Type B pancreatic cell (in vitro differentiated cells): Measurements from ENCODE around the gene TNK2. TPM values are rescaled to one million over a fixed set of nuclear protein-coding genes. Genes with fewer than 3 reads are reported as not detected.

Experiments
- DNase-seq: peaks from one replicate; pipeline ENCODE4 v3.0.0; 2021; ENCODE audit warnings: mixed read lengths; ENCODE audit not compliant: unreplicated experiment; ENCODE audit errors: extremely low spot score
- H3K27ac Mint-ChIP-seq: 2 replicates; pipeline ENCODE4 v1.8.0; 2021; ENCODE audit warnings: mild to moderate bottlenecking, mixed read lengths
- H3K27me3 Mint-ChIP-seq: 2 replicates; pipeline ENCODE4 v1.8.0; 2021; ENCODE audit warnings: mixed read lengths
- H3K36me3 Mint-ChIP-seq: 2 replicates; pipeline ENCODE4 v1.8.0; 2021; ENCODE audit warnings: mixed read lengths
- H3K4me1 Mint-ChIP-seq: one replicate; pipeline ENCODE4 v1.8.0; 2021; ENCODE audit warnings: mixed read lengths; ENCODE audit not compliant: unreplicated experiment
- H3K4me3 Mint-ChIP-seq: 2 replicates; pipeline ENCODE4 v1.8.0; 2021; ENCODE audit warnings: mild to moderate bottlenecking, mixed read lengths
- H3K9me3 Mint-ChIP-seq: 2 replicates; pipeline ENCODE4 v1.8.0; 2021; ENCODE audit warnings: mixed read lengths
- total RNA-seq: library from RNA; stranded (reverse); gene quantifications from 2 replicates; pipeline ENCODE4 v1.2.1, GENCODE V29; 2021; ENCODE audit warnings: low replicate concordance
- TF ChIP-seq, protein P1 (sequence below): fragments of 200-600 bp; sonication (generic); conservative IDR thresholded peaks from 2 replicates; pipeline ENCODE4 v1.5.0; 2021; ENCODE audit warnings: antibody characterized with exemption, mild to moderate bottlenecking

The TNK2 gene
- total RNA-seq, 1 donor from 2014 or later: 42.5 TPM

DNA sequence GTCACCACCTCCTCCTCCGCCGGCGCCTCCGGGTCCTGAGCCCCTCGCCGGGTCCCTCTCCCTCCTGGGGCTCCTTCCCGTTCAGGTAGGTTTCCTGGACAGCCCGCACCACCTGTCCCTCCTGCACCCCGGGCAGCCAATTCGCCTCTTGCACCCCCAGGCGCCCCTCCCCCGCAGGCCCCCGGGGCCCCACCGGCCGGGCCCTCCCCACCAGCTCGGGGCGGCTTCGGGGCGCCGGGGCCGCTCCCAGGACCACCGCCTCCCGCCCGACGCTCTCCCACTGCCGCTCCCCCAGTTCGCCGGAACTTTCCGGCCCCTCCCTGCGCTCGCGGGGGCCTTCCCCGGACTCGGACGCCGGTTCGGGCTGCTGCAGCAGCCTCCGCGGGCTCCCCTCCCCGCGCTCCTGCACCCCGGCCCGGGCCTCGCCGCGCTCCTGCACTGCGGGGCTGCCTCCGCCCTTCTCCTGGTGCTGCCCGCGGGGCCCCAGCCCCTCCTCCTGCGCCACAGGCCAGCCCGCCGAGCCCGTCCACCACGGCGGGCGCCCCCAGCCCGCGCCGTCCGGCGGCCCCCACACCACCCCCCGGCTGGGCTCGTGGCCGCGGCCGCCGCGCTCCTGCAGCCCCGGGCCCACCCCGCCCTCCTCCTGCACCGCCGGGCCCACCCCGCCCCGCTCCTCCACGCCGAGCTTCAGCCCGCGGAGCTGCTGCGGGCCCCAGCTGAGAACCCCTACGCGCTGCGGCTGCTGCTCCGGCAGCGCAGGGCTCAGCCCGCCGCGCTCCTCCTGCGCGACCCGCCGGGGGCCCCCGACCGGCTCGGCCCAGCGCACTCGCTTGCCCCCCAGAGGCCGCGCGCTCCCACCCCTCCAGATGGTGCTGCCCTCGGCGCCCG lies 587 bp upstream of the TNK2 start:
- Mint-ChIP-seq H3K4me1 (peaks cover 23% of the 10 kb centered on the region), H3K36me3 (peaks cover 3% of the 10 kb centered on the region), H3K27me3 (peaks cover 24% of the 10 kb centered on the region), H3K27ac (no peak overlapping the region), H3K9me3 (no peaks in the 10 kb centered on the region), H3K4me3 (peak overlapping the region; percentile 89)
- DNase-seq: no peak
- TF ChIP-seq, protein P1, sequence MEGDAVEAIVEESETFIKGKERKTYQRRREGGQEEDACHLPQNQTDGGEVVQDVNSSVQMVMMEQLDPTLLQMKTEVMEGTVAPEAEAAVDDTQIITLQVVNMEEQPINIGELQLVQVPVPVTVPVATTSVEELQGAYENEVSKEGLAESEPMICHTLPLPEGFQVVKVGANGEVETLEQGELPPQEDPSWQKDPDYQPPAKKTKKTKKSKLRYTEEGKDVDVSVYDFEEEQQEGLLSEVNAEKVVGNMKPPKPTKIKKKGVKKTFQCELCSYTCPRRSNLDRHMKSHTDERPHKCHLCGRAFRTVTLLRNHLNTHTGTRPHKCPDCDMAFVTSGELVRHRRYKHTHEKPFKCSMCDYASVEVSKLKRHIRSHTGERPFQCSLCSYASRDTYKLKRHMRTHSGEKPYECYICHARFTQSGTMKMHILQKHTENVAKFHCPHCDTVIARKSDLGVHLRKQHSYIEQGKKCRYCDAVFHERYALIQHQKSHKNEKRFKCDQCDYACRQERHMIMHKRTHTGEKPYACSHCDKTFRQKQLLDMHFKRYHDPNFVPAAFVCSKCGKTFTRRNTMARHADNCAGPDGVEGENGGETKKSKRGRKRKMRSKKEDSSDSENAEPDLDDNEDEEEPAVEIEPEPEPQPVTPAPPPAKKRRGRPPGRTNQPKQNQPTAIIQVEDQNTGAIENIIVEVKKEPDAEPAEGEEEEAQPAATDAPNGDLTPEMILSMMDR: no peak

DNA sequence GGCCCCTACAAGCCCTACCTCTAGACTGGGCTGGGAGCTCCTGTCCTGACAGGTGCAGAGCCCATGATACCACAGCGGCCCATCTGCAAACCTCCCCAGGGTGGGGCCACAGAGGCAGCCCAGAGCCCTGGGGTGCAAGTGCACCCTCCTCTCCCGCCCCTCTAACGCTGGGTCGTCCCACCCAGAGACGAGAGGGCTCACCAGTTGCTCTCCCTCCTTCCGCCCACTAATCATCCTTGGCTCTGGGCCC lies 742 bp downstream of the TNK2 start:
- no peak for DNase-seq
- Mint-ChIP-seq H3K9me3 (no peaks in the 10 kb centered on the region), H3K36me3 (peaks cover 3% of the 10 kb centered on the region), H3K27ac (peak overlapping the region; percentile 83), H3K4me3 (peak overlapping the region; percentile 89), H3K27me3 (peaks cover 24% of the 10 kb centered on the region), H3K4me1 (peaks cover 23% of the 10 kb centered on the region)
- TF ChIP-seq, protein P1: no peak

DNA sequence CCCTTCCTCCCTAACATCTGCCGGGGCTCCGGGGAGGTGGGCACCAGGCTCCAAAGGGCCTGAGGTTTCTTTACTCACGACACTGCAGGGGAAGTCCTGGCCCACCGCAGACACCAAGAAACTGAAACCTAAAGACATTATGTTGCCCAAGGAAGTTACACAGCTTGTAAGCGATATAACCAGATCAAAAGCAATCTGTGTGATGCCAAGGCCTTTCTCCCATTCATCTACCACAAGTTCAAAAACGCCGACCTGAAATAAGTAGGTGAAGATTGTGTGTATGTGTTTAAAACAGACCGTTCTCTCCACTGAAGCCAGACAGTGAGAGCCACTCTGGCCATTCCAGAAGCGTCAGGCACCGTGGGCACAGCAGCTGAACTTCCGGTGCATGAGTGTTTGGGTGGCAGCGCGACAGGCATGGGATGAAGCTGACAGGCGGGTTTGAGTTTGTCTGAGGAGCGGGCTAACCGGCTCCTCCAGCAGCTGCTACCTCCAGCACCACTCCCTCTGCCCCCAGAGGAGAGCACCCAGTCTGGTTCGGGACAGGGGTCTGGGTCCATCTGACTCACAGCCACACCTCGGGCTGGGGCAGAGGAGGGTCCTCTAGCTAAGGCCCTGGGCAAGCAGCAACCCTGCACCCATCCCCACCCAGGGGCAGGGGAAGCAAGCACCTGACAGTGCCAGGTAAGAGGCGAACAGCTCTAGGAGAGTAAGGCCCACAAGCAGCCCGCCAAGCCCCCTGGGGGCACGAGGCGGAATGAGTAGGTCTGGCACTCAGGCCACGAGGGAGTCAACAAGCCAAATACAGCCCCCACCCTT lies 1.3 kb downstream of the TNK2 start:
- TF ChIP-seq, protein P1: no peak
- Mint-ChIP-seq H3K9me3 (no peaks in the 10 kb centered on the region), H3K36me3 (peaks cover 3% of the 10 kb centered on the region), H3K4me3 (peak overlapping the region; percentile 89), H3K27me3 (peaks cover 24% of the 10 kb centered on the region), H3K27ac (peak overlapping the region; percentile 55), H3K4me1 (peaks cover 23% of the 10 kb centered on the region)
- DNase-seq: no peak

DNA sequence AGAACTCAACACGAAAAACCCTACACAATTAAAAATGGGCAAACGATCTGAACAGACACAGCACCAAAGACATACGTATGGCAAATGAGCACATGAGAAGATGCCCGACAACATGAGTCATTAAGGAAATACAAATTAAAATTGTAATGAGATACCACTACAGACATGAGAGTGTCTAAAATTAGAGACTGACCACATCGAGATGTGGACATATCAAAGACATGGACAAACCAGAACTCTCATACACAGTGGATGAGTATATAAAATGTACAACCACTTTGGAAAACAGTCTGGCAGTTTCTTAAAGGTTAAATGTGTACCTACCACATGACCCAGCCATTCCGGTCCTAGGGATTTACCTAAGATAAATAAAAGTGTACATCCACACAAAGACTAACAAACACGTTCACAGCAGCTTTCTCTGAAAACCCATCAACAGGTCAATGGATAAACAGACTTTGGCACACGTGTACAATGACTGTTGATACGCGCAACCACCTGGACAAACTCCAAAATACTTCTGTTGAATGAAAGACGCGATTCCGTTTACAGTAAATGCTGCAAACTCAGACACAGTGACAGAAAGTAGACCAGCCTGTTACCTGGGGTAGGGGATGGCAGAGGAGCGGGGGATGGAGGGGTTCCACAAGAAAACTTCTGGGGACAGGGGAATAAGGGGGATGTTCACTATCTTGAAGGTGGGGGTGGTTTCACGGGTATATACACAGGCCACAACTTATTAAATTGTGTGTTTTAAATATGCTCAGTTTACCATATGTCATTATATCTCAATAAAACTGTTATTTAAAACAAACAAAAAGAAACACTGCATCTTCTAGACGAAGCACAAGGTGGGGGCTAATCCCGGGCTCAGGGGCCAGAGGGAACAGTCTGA lies 2.1 kb downstream of the TNK2 start:
- peaks cover 23% of the 10 kb centered on the region for H3K4me1 Mint-ChIP-seq
- no peaks in the 10 kb centered on the region for H3K9me3 Mint-ChIP-seq
- peak overlapping the region; percentile 77 for H3K4me3 Mint-ChIP-seq
- peaks cover 24% of the 10 kb centered on the region for H3K27me3 Mint-ChIP-seq
- peaks cover 3% of the 10 kb centered on the region for H3K36me3 Mint-ChIP-seq
- no peak overlapping the region for H3K27ac Mint-ChIP-seq
- no peak for DNase-seq
- TF ChIP-seq, protein P1: no peak

DNA sequence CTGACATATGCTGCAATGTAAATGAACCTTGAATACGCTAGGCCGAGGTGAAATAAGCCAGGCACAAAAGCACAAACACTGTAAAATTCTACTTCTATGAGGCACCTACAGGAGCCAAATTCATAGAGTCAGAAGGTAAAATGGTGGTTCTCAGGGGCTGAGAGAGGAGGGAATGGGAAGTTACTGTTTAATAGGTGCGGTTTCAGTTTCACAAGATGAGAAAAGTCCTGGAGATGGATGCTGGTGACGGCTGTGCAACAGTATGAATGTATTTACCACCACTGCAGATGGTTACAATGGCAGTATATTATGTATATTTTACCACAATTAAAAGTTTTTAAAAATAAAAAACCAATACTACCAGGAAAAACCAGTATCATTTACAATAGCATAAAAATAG lies 4.0 kb downstream of the TNK2 start:
- no peak overlapping the region for H3K27ac Mint-ChIP-seq
- H3K27me3 Mint-ChIP-seq: peaks cover 24% of the 10 kb centered on the region
- H3K4me1 Mint-ChIP-seq: peaks cover 29% of the 10 kb centered on the region
- H3K4me3 Mint-ChIP-seq: no peak overlapping the region
- no peaks in the 10 kb centered on the region for H3K9me3 Mint-ChIP-seq
- DNase-seq: no peak
- peaks cover 3% of the 10 kb centered on the region for H3K36me3 Mint-ChIP-seq
- TF ChIP-seq, protein P1: no peak
